ENCODE measurements around the gene STRN3. TPM values are rescaled to one million over a fixed set of nuclear protein-coding genes. Genes with fewer than 3 reads are reported as not detected.
"Not testable (repeated sequence)": the region's sequence is repeated elsewhere in the genome, so short reads cannot be mapped to it uniquely, and the experiment has no call there.

The STRN3 gene
- total RNA-seq, 1 experiment from 2014 or later: 36.6 TPM

DNA sequence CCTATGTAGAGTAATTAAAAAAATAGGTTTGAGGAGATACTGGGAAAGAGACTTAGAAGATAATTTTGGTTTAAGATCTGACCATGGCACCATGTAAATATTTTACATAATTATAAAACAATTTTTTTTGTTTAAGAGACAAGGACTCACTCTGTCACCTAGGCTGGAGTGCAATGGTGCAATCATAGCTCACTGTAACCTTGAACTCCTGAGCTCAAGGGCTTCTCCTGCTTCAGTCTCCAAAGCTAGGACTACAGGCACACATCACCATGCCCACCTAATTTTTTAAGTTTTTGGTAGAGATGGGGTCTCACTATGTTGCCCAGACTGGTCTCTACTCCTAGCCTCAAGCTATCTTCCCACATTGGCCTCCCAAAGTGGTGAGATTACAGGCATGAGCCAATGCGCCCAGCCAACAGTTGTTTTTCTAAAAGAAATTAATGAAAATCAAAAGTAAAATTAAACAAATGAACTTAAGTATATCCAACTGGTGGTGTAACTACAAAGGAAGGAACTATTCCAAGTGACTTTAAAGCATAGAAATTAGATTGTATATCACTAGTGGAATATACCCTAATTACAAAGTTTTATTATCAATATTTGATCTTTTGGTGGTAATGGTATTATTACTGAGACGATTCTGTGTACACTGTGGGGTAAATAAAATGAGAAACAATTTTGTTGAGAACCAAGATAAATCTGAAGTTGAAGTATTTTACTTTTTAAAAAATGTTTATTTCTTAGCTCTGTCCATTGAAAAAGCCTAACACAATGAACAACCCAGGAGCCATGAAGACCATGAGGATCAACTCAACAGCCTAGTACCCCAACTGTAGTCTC, 122.7 kb downstream of the STRN3 start:
- H3K4me1 Mint-ChIP-seq (ENCODE audit: insufficient read depth, unreplicated experiment): no peaks in the 10 kb centered on the region
- TF ChIP-seq CTCF (IDR thresholded peaks at IDR 0.05; ENCODE audit: unreplicated experiment): no peak
- ChIA-PET CTCF (interaction anchor here (0.6 to 1.3 kb wide), 4 partner anchors 12 to 248 kb away, joined by 3 to 6 read pairs (median 3); no protein-coding TSS in a partner anchor), POLR2A (interaction anchor here (0.6 to 3.8 kb wide), 3 partner anchors 11 to 35 kb away, joined by 3 to 14 read pairs (median 3); no protein-coding TSS in a partner anchor)
- peaks cover 61% of the 10 kb centered on the region for H3K36me3 Mint-ChIP-seq (ENCODE audit: insufficient read depth, unreplicated experiment)
- intact Hi-C loops (cut with micrococcal nuclease): no loop called here
- BruUV-seq (replicated peaks): no TSS peak
- no peak for DNase-seq (ENCODE audit: unreplicated experiment)
- H3K27ac Mint-ChIP-seq (ENCODE audit: low read depth, unreplicated experiment): no peak overlapping the region
- no peaks in the 10 kb centered on the region for H3K9me3 Mint-ChIP-seq (ENCODE audit: unreplicated experiment)
- H3K27me3 Mint-ChIP-seq (ENCODE audit: insufficient read depth, unreplicated experiment): no peaks in the 10 kb centered on the region
- H3K4me3 Mint-ChIP-seq (ENCODE audit: unreplicated experiment): no peak overlapping the region

GRCh38 chr14:30897121-30897520, 129.1 kb downstream of the STRN3 start:
- H3K4me3 Mint-ChIP-seq (ENCODE audit: unreplicated experiment); BruUV-seq (replicated peaks); CTCF ChIA-PET; H3K27me3 Mint-ChIP-seq (ENCODE audit: insufficient read depth, unreplicated experiment); H3K27ac Mint-ChIP-seq (ENCODE audit: low read depth, unreplicated experiment); H3K9me3 Mint-ChIP-seq (ENCODE audit: unreplicated experiment); intact Hi-C loops (cut with micrococcal nuclease); H3K4me1 Mint-ChIP-seq (ENCODE audit: insufficient read depth, unreplicated experiment); POLR2A ChIA-PET; DNase-seq (ENCODE audit: unreplicated experiment): not testable (repeated sequence)
- peaks cover 69% of the 10 kb centered on the region for H3K36me3 Mint-ChIP-seq (ENCODE audit: insufficient read depth, unreplicated experiment)

GRCh38 chr14:30896435-30896834, 129.7 kb downstream of the STRN3 start:
- Mint-ChIP-seq H3K36me3 (ENCODE audit: insufficient read depth, unreplicated experiment) (peaks cover 63% of the 10 kb centered on the region), H3K27me3 (ENCODE audit: insufficient read depth, unreplicated experiment) (no peaks in the 10 kb centered on the region), H3K4me3 (ENCODE audit: unreplicated experiment) (no peak overlapping the region), H3K4me1 (ENCODE audit: insufficient read depth, unreplicated experiment) (no peaks in the 10 kb centered on the region), H3K27ac (ENCODE audit: low read depth, unreplicated experiment) (no peak overlapping the region), H3K9me3 (ENCODE audit: unreplicated experiment) (no peaks in the 10 kb centered on the region)
- no peak for DNase-seq (ENCODE audit: unreplicated experiment)
- TF ChIP-seq CTCF (IDR thresholded peaks at IDR 0.05; ENCODE audit: unreplicated experiment): no peak
- BruUV-seq (replicated peaks): no TSS peak
- ChIA-PET POLR2A (no interaction called here), CTCF (no interaction called here)
- intact Hi-C loops (cut with micrococcal nuclease): no loop called here

DNA sequence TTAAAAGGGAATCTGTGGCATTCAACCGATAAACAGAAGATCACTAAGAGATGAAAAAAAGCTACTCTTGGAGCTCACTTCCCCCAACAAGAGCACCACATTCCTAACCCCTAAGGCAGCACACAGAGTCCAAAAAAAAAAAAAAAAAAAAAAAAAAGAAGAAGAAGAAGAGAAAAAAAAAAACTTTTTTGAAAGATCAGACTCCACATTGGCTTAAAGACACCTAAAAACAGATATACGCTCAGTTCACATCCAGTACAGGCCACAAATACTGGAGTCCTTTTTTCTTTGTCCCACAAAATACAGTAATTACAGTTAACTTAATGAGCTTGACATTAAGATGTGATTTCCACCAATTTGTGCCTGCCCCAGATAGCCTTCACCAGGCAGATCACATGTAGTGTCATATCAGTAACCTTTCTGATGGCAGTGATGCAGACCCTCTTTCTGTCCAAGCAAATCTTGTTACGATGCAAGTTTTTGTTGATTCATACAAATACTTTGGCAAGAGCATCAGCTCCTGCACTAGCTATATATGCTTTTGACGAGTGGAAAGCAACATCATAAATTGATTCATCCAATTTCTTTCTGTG, 131.2 kb downstream of the STRN3 start:
- TSS peak; percentile 22 for BruUV-seq (replicated peaks)
- POLR2A ChIA-PET: no interaction called here
- DNase-seq (ENCODE audit: unreplicated experiment): no peak
- Mint-ChIP-seq H3K36me3 (ENCODE audit: insufficient read depth, unreplicated experiment) (peaks cover 49% of the 10 kb centered on the region), H3K9me3 (ENCODE audit: unreplicated experiment) (no peaks in the 10 kb centered on the region), H3K27me3 (ENCODE audit: insufficient read depth, unreplicated experiment) (no peaks in the 10 kb centered on the region), H3K27ac (ENCODE audit: low read depth, unreplicated experiment) (no peak overlapping the region), H3K4me3 (ENCODE audit: unreplicated experiment) (no peak overlapping the region), H3K4me1 (ENCODE audit: insufficient read depth, unreplicated experiment) (no peaks in the 10 kb centered on the region)
- intact Hi-C loops (cut with micrococcal nuclease): no loop called here
- no peak for TF ChIP-seq CTCF (IDR thresholded peaks at IDR 0.05; ENCODE audit: unreplicated experiment)
- CTCF ChIA-PET: no interaction called here

All from MCF 10A (cell line).